Osteocyte (in vitro differentiated cells): ENCODE measurements around the gene CLDN4. TPM values are rescaled to one million over a fixed set of nuclear protein-coding genes. Genes with fewer than 3 reads are reported as not detected.
"Not testable (repeated sequence)": the region's sequence is repeated elsewhere in the genome, so short reads cannot be mapped to it uniquely, and the experiment has no call there.

ENCODE experiments used
- DNase-seq: peaks from one replicate; pipeline ENCODE4 v3.0.0; 2021; ENCODE audit warnings: mixed read lengths; ENCODE audit not compliant: unreplicated experiment; ENCODE audit errors: extremely low spot score
- H3K27ac Mint-ChIP-seq: one replicate; pipeline ENCODE4 v1.8.0; 2021; ENCODE audit warnings: mild to moderate bottlenecking, mixed read lengths; ENCODE audit not compliant: unreplicated experiment
- H3K27me3 Mint-ChIP-seq: one replicate; pipeline ENCODE4 v1.8.0; 2021; ENCODE audit warnings: mixed read lengths; ENCODE audit not compliant: unreplicated experiment
- H3K36me3 Mint-ChIP-seq: one replicate; pipeline ENCODE4 v1.8.0; 2021; ENCODE audit warnings: mixed read lengths; ENCODE audit not compliant: unreplicated experiment
- H3K4me1 Mint-ChIP-seq: one replicate; pipeline ENCODE4 v1.8.0; 2021; ENCODE audit warnings: mixed read lengths; ENCODE audit not compliant: unreplicated experiment
- H3K4me3 Mint-ChIP-seq: one replicate; pipeline ENCODE4 v1.8.0; 2021; ENCODE audit warnings: mild to moderate bottlenecking, moderate library complexity, mixed read lengths; ENCODE audit not compliant: unreplicated experiment
- H3K9me3 Mint-ChIP-seq: one replicate; pipeline ENCODE4 v1.8.0; 2021; ENCODE audit warnings: mixed read lengths; ENCODE audit not compliant: unreplicated experiment
- total RNA-seq: library from RNA; stranded (reverse); gene quantifications from 2 replicates; pipeline ENCODE4 v1.2.1, GENCODE V29; 2021
- TF ChIP-seq, protein P1 (sequence below): fragments of 200-600 bp; sonication (generic); IDR thresholded peaks from 2 replicates; pipeline ENCODE4 v1.5.0; 2021; ENCODE audit warnings: antibody characterized with exemption, mild to moderate bottlenecking, moderate library complexity

CLDN4 gene
- total RNA-seq, 1 donor from 2014 or later: 0.62 TPM

GRCh38 chr7:73842067-73842976 lies 11.5 kb downstream of the CLDN4 start, which contains the start of gene METTL27:
Gene METTL27 (minus strand): TSS chr7:73842516. CDS start chr7:73842140, 376 bp downstream.
- H3K4me1 Mint-ChIP-seq: peaks cover 18% of the 10 kb centered on the region
- TF ChIP-seq, protein P1, sequence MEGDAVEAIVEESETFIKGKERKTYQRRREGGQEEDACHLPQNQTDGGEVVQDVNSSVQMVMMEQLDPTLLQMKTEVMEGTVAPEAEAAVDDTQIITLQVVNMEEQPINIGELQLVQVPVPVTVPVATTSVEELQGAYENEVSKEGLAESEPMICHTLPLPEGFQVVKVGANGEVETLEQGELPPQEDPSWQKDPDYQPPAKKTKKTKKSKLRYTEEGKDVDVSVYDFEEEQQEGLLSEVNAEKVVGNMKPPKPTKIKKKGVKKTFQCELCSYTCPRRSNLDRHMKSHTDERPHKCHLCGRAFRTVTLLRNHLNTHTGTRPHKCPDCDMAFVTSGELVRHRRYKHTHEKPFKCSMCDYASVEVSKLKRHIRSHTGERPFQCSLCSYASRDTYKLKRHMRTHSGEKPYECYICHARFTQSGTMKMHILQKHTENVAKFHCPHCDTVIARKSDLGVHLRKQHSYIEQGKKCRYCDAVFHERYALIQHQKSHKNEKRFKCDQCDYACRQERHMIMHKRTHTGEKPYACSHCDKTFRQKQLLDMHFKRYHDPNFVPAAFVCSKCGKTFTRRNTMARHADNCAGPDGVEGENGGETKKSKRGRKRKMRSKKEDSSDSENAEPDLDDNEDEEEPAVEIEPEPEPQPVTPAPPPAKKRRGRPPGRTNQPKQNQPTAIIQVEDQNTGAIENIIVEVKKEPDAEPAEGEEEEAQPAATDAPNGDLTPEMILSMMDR: no peak
- no peaks in the 10 kb centered on the region for H3K27me3 Mint-ChIP-seq
- peak; percentile 96 for DNase-seq
- H3K27ac Mint-ChIP-seq: peak within 1 kb of the TSS; percentile 84
- H3K9me3 Mint-ChIP-seq: no peaks in the 10 kb centered on the region
- H3K4me3 Mint-ChIP-seq: peak within 1 kb of the TSS; percentile 88
- H3K36me3 Mint-ChIP-seq: no peaks in the 10 kb centered on the region

- no peak for DNase-seq
- Mint-ChIP-seq H3K4me3 (no peak overlapping the region), H3K27ac (no peak overlapping the region), H3K36me3 (no peaks in the 10 kb centered on the region), H3K27me3 (no peaks in the 10 kb centered on the region), H3K9me3 (no peaks in the 10 kb centered on the region), H3K4me1 (peaks cover 18% of the 10 kb centered on the region)
- TF ChIP-seq, protein P1: no peak
These were observed 13.3 kb downstream of the CLDN4 start for GRCh38 chr7:73844131-73844547.

GRCh38 chr7:73844848-73845460 lies 14.2 kb downstream of the CLDN4 start:
- Mint-ChIP-seq H3K27ac (peak overlapping the region; percentile 76), H3K4me3 (no peak overlapping the region), H3K4me1 (peaks cover 24% of the 10 kb centered on the region), H3K36me3 (no peaks in the 10 kb centered on the region), H3K9me3 (no peaks in the 10 kb centered on the region), H3K27me3 (no peaks in the 10 kb centered on the region)
- no peak for DNase-seq
- TF ChIP-seq, protein P1: no peak

DNA sequence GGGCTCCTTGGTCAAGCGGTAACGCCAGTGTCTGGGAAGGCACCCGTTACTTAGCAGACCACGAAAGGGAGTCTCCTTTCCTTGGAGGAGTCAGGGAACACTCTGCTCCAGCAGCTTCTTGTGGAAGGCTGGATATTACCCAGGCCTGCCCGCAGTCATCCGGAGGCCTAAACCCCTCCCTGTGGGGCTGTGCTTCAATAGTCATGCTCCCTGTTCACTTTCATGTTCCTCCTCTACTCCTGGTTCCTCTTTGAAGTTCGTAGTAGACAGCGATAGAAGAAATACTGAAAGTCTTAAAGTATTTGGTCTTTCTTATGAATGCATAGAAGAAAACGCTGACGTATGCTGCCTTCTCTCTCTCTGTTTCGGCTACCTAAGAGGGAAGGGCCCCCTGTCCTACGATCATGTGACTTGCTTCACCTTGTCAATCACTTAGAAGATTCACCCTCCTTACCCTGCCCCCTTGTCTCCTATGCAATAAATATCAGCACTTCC lies 15.0 kb downstream of the CLDN4 start:
- not testable (repeated sequence) for H3K4me3 Mint-ChIP-seq, H3K9me3 Mint-ChIP-seq, DNase-seq, H3K27ac Mint-ChIP-seq, H3K27me3 Mint-ChIP-seq, H3K36me3 Mint-ChIP-seq
- peaks cover 32% of the 10 kb centered on the region for H3K4me1 Mint-ChIP-seq

- DNase-seq: no peak
- Mint-ChIP-seq H3K27ac (no peak overlapping the region), H3K4me3 (no peak overlapping the region), H3K9me3 (no peaks in the 10 kb centered on the region), H3K36me3 (no peaks in the 10 kb centered on the region), H3K27me3 (no peaks in the 10 kb centered on the region), H3K4me1 (peaks cover 47% of the 10 kb centered on the region)
- TF ChIP-seq, protein P1: no peak
These were observed 17.3 kb downstream of the CLDN4 start for GRCh38 chr7:73847941-73848723.
